HG02884 (cell line): ENCODE data around the gene UNC45B.
"Not testable (repeated sequence)": the region's sequence is repeated elsewhere in the genome, so short reads cannot be mapped to it uniquely, and the experiment has no call there.

ENCODE experiments used
- ATAC-seq: cut with Tn5 transposase; IDR thresholded peaks from one replicate; pipeline ENCODE4 v1.9.1; 2021; ENCODE audit warnings: mild to moderate bottlenecking, moderate library complexity; ENCODE audit not compliant: unreplicated experiment

Gene UNC45B, protein sequence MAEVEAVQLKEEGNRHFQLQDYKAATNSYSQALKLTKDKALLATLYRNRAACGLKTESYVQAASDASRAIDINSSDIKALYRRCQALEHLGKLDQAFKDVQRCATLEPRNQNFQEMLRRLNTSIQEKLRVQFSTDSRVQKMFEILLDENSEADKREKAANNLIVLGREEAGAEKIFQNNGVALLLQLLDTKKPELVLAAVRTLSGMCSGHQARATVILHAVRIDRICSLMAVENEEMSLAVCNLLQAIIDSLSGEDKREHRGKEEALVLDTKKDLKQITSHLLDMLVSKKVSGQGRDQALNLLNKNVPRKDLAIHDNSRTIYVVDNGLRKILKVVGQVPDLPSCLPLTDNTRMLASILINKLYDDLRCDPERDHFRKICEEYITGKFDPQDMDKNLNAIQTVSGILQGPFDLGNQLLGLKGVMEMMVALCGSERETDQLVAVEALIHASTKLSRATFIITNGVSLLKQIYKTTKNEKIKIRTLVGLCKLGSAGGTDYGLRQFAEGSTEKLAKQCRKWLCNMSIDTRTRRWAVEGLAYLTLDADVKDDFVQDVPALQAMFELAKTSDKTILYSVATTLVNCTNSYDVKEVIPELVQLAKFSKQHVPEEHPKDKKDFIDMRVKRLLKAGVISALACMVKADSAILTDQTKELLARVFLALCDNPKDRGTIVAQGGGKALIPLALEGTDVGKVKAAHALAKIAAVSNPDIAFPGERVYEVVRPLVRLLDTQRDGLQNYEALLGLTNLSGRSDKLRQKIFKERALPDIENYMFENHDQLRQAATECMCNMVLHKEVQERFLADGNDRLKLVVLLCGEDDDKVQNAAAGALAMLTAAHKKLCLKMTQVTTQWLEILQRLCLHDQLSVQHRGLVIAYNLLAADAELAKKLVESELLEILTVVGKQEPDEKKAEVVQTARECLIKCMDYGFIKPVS

DNA sequence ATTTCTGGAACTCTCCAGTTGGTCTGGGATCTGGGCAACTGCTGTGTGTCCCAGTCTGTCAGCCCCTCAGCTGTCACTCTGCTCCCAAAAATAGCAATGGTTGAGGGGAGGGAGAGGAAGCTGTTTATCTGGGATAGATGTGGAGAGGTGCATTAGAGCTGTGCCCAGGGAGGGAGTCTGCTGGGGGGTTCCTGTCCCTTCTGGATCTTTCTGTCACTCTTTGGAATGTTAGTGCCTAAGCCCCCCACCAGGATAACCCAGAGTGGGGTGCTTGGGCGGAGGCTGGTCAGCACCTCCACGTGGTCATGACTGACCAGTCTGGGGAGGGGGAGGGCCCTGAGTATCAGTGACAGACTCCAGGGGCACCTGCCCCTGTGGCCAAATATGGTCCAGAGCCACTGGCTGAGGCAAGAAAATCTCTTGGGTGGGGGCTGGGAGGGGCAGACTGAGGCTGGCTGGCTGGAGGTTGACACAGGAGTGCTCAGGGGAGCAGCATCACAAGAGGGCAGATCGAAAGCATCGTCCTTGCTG is at the start of gene UNC45B:
Gene UNC45B, plus strand, starts transcription at position 443 of the 531 bp plus-strand sequence. CDS start 447 bp downstream, outside the sequence.
- no peak for ATAC-seq

DNA sequence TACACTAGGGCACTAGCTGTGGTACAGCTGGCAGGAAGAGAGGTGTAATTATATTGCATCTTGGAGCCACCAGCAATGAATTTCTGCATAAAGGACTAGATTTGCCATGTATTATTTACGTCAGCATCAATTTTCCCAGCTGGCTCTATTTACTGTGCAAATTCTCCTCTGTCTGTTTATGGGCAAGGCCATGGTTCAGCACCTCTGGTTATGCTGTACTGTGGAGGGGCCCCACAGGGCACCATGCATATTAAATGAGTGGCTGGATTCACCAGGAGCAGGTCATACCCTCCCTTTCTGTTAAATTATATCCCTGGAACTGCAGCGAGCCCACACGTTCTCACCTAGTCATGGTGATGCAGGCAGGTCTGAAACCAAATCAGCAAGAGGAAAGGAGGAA is 47.7 kb upstream of the UNC45B start:
- no peak for ATAC-seq

DNA sequence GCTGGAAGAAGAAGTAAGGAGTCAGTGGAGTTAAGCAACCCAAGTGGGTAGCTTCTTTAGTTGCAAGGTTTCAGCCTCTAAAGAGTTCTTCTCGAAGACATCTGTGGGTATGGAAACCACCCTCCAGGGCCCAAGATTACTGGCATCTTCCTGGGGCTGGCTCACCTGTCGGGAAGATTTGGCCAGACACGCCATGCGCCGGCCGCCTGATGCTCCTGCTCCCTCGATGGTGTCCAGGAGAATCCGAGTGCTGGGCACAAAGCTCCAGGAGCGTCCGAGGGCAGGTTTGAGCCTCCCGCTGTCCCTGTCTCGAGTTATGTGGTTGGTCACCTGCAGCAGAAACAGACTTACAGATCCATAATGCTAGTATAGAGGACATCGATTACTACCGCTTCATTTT is 46.6 kb upstream of the UNC45B start:
- no peak for ATAC-seq

- ATAC-seq: no peak
Measured at GRCh38 chr17:35101725-35102124, 45.9 kb upstream of the UNC45B start.

DNA sequence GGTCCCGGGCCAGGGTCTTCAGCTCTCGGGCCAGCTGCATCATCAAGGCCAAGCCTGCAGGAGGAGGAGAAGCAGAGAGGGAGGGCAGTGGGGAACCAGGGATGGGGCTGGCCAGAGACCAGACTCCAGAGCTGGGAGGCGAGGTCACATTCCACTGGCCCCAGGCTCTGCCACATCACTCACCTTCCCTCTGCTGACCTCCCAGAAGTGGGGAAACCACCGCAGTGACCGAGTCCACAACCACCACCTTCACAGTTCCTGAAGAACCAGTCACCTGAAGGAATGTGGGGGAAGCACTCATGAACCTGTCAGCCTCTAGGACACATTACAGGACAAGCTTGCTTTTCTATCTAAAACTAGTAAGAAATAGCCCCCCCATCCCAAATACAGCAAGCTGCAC is 44.3 kb upstream of the UNC45B start:
- no peak for ATAC-seq

DNA sequence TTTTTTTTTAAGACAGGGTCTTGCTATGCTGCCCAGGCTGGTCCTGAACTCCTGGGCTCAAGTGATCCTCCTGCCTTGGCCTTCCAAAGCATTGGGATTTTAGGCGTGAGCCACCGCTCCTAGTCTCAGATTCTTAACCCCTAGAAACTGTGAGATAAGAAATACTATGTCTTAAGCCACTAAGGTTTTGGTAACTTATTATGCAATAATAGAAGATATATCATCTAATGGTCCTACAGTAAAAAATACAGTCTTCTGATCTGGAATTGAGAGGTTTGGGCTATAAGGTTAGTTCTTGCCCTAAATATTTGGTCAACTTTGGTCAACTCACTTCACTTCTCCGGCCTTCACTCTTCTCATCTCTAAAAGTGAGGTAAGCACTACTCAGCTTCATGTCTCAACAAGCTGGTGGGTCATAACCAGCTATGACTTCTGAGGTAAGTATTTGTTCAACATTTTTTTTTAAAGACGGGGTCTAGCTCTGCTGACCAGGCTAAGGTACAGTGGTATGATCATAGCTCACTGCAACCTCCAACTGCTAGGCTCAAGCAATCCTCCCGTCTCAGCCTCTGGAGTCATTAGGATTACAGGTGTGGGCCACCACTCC is 42.7 kb upstream of the UNC45B start:
- no peak for ATAC-seq

GRCh38 chr17:35110791-35111190 is 36.8 kb upstream of the UNC45B start:
- not testable (repeated sequence) for ATAC-seq

DNA sequence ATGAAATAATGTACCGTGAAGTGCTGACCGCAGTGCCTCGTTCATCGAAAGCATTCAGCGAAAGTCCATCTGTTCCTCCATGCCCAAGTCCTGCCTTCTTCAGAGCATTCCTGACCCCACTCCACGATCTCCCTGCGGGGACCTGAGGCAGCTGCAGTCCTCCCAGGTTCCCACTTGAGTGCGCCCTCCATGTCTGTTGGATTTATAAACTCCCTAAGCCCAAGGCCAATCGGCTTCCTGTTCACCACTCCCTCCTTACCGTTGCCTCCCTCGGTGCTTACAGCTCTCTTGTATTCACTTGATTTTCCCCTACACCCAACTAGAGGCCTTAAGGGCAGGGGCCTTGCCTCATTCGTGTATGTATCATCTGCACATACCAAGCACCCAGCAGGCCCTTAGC is 30.8 kb upstream of the UNC45B start:
- ATAC-seq: no peak

- no peak for ATAC-seq
Measured at GRCh38 chr17:35117984-35118383, 29.6 kb upstream of the UNC45B start.

- ATAC-seq: peak; percentile 76
Measured at GRCh38 chr17:35119370-35120165, 28.0 kb upstream of the UNC45B start, which contains the start of gene RAD51D. Gene RAD51D, minus strand, starts transcription at chr17:35119860. Its CDS starts 247 bp downstream, at chr17:35119613.

GRCh38 chr17:35121315-35121714 is 26.3 kb upstream of the UNC45B start, which contains the start of gene FNDC8:
Gene FNDC8, plus strand, starts transcription at chr17:35121615. Its CDS starts 79 bp downstream, at chr17:35121694.
- ATAC-seq: no peak

DNA sequence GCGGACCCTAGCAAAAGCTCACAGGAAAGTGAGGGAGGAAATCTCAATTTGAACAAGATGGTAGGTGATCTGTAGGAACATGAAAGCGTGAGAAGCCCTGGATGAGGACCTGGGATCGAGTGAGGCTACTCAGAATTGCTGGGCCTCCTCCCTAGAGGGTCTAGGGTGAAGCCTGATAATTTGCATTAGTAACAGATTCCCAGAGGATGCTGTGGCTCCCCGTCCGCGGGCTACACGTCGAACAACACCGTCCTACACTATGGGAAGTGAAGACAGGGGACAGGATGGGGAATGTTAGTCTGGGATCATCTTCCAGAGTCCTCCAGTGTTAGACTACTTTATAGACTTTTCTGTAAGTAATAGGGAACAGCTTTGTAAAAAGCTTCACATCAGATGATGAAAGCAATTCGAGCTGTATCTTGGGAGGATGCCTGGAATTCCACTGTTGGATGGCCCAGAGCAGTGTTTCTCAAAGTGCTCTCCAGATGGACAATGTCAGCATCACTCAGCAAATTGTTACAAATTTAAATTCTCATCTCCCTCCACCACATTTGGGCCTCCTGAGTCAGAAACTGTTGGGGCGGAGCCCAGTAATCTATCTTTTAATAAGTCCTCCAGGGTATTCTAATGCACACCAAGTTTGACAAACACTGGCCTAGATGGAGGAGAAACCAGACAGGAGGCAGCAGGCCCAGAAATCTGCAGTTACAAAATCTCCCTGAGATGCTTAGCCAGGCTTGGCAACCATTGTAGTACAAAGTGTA is 19.7 kb upstream of the UNC45B start:
- ATAC-seq: no peak

- ATAC-seq: no peak
Measured at GRCh38 chr17:35129154-35129972, 18.3 kb upstream of the UNC45B start.

DNA sequence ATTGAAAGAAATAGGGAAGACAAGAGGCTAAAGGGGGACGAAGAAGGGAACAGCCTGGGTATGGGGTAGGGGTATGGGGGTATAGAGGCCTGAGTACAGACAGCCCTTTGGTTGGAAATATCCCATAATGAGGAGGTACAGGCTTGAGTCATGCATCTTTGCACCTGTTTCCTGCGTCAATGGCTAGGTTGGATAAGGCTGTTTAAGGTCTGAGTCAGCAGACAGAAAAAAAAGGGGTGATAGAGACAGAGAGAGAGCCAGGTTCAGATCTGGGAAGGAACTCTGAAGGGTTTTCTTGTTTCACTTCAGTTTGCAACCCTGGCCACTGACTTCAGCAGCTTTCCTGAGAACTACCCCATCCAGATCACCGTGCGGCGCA is 17.7 kb upstream of the UNC45B start:
- ATAC-seq: no peak

DNA sequence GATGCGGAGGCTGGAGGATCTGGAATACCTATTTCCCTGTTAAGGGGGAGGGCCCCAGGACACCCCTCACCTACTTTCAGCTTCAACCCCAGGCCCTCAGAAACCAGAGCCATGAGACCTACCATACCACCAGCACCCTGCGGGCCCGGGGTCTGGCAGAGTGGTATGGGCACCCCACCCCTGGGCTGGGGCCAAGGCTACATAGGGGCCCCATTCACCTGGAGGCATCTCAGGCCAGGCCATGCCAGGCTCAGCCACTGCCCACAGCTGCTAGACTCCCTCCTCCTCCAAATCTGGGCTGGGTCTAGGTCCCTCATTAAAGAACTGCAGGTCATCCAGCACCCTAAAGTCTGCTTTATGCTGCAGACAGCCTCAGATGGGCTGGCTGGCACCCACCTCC is 17.2 kb upstream of the UNC45B start:
- no peak for ATAC-seq

DNA sequence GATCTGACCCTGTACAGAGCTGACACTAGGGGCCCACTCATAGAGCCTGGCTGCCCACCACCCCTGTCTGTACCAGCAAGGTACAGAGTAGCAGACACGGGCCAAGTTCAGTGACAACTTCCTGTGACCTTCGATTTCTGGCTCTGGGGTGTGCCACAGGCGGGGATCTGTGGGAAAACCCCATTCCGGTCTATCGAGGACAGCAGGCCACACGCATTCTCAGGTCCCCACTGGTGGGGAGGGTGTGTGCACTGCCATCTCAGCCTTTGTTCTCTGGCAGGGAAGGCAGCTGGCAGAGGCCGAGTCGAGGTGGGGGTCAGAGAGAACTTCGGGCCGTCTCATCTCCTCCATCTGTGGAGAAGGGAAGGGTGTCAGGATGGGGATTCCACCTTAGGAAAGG is 15.5 kb upstream of the UNC45B start:
- ATAC-seq: no peak

DNA sequence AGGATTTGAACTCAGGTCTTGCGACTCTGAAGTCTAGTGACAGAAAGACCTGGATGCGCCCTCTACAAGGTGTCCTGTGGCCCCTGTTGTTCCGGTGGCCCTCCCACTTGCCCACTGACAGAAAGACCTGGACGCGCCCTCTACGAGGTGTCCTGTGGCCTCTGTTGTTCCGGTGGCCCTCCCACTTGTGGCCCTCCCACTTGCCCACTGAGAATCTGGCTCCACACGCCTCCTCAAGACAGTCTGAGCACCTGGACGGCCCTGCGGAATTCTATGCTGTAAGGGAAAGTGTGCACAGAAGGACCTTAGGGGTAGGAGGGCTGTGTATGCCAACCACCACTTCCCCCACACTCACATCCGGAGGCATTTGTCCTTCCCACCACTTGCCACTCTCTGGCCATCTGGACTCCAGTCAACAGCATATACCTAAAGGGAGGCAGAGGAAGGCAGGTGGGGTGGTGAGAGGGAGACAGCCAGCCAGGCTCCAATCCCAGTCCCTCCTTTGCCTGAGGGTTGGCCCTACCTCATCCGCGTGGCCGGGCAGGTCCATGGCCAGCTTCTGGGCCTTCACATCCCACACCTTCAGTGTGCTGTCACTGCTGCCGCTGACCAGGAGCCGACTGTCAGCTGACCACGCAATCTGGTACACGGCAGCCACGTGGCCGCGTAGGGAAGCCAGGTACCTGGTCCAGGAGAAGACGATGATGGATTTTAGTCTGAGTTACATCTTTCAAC is 14.6 kb upstream of the UNC45B start:
- no peak for ATAC-seq

DNA sequence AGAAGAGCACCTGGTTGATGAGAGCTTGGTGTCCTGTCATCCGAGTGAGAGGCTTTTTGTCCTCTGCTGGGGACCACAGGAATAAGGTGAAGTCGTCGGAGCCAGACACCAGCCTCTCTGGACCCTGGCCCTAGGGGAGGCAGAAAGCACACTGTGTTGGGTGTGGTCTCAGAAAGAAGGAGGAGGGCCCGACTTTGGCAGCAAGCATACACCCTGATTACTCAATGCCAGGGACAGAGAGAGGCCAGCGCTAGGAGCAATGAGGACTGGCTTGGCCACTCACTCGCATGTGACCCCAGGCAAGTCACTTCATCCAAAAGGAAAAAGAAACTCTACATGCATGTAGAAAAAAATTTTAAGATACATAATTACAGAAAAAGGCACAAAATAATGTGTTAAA is 12.3 kb upstream of the UNC45B start:
- ATAC-seq: no peak
